Hematopoietic multipotent progenitor cell treated with erythropoietin and hydrocortisone succinate and interleukin-3 and kit ligand, for 4 days (in vitro differentiated cells): ENCODE results near the gene CGB5.
"Not testable (repeated sequence)": the region's sequence is repeated elsewhere in the genome, so short reads cannot be mapped to it uniquely, and the experiment has no call there.

Experiments used
- DNase-seq: peaks from one replicate; pipeline ENCODE4 v3.0.0-alpha.2; 2015

The CGB5 gene

DNA sequence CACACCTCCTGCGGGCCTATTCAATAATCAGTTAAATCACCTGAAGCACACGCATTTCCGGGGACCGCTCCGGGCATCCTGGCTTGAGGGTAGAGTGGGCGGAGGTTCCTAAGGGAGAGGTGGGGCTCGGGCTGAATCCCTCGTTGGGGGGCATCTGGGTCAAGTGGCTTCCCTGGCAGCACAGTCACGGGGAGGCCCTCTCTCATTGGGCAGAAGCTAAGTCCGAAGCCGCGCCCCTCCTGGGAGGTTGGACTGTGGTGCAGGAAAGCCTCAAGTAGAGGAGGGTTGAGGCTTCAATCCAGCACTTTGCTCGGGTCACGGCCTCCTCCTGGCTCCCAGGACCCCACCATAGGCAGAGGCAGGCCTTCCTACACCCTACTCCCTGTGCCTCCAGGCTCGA, at the start of gene CGB5:
CGB5 (plus strand) TSS at position 301 of the 400 bp plus-strand sequence. CDS start 362 bp downstream, outside the sequence.
- not testable (repeated sequence) for DNase-seq

DNA sequence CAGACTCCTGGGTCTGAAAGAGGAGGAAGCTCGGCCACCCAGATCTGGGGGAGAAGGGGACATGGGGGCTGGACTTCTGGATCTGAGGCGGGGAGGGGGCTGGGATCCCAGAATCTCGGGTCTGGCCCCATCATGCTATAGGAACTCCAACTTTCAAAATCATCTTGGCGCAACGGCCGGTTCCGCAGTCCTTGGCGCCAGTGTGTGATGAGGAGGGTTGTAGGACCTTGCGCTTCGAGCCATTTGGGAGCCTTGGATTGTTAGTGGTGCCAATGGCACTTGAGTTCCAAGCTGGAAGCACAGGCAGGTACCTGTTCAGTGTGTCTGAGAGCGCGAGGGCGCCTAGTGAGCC, 49.6 kb upstream of the CGB5 start:
- no peak for DNase-seq

DNA sequence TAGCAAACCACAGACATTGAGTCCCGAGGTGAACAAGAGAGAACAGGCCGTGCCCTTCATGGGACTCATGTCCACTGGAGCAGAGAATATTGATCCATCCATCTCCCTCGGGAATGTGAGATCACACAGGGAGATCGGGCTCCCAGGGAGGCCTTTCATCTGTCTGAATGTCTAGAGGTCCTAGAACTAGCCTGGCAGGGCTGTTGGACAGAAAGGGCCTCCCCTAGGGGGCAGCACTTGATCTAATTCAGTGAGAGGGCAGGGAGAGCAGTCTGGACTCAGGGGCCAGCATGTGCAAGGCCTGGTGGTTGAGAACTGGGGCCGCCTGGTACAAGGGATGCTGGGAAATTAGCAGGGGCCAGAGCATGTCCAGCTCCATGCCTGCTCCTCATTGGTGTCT, 45.7 kb upstream of the CGB5 start:
- peak; percentile 84 for DNase-seq

DNA sequence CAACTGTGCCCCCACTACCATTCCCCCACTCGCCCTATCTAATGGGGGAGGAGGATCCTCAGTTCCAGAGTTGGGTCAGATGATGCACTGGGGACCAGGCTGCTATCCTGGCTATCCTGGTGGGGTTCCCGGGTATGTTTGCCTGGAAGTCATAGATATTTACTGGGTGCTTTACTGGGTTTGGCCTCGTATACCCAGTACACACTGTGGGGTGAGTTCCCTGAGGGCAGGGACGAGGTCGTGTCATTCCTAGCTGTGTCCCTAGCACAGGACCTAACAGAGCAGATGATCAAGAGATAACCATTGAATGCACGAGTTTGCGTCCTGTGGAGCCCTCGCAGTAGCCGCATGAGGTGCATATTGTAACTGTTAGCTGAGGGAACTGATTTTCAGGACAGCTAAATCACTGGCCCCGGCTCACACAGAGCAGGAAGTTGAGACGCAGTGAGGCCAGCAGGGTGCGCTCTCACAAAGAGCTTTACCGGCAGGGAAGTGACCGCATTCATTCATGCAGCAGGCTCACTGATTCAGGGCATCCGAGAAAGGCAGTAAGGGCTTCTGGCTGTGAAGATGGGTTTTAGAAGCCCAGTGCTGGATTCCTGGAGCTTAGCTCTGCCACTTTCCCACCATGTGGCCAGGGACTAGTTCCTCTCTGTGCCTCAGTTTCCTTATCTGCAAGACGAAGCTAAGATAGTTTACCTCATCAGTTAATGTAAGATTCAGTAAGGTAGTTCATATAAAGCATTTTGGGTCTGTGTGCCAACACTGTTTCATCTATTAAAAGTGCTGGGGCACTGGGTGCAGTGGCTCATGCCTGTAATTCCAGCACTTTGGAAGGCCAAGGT, 43.9 kb upstream of the CGB5 start:
- DNase-seq, result peak; percentile 87

DNA sequence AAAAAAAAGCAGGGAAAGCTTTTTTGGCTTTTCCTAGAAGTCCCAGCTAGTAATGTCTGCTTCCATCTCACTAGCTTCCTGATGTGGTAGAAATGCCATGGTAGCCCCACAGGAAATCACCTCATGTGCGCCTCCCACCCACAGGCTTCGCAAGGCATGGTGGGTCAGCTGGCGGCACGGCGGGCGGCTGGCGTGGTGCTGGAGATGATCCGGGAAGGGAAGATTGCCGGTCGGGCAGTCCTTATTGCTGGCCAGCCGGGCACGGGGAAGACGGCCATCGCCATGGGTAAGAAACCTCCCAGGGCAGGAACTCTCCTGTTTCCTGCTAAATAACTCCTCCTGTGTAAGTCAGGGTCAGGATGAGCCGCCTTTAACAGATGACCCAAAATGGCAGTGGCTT, 39.5 kb upstream of the CGB5 start:
- DNase-seq, result no peak

DNA sequence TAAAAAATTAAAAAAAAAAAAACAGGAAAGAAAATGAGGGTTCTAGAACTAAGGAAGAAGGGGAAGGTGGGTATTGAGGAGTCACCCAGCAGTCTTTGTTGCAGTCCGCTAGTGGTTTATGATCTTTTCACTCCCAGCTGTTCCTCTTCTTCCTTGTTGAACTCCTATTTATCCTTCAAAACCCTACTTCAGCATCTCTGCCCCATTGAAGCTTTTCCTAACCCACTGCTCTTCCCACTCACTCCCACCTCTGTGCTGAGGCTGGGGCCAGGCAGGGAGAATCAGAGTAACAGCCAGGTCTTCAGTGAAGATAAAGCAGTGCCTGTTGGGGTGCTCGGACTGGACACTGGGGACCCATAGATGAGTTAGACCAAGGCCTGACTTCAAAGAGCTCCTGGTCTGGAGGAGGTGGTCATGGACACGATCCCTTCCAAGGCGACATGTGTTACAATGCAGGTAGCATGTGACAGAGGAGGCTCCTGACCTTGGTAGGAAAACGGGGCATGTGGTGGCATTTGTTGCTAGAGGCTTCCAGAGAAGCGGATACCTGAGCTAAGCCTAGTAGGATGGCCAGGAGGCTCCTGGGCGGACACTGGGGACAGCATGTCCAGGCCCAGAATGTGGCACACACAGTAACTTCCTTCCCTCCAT, 38.6 kb upstream of the CGB5 start:
- DNase-seq, result no peak

DNA sequence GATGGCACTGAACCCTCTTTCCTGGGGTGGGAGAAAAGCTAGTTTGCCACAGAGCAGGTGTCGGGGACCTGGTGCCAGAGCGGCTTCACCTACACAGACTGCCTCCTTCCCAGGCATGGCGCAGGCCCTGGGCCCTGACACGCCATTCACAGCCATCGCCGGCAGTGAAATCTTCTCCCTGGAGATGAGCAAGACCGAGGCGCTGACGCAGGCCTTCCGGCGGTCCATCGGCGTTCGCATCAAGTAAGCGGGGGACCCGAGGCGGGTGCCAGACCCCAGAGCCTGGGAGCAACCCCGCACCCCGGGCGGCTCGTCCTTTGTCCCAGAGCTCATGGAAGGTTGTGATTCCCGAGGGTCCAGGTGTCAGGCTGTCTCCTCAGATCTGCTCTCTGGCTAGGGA, 36.7 kb upstream of the CGB5 start:
- no peak for DNase-seq

DNA sequence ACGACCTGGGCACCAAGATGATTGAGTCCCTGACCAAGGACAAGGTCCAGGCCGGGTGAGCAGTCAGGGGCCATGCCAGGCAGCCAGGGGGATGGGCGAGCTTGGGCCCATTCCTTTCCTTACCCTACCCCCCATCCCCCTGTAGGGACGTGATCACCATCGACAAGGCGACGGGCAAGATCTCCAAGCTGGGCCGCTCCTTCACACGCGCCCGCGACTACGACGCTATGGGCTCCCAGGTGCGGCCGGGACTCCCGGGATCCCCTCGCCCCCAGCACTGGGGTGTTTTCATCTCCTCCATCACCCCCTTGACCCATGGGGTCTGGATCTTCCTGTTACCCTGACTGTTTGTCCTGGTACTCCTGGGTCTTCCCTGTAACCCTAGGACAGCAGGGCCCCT, 33.8 kb upstream of the CGB5 start:
- DNase-seq, result no peak

DNA sequence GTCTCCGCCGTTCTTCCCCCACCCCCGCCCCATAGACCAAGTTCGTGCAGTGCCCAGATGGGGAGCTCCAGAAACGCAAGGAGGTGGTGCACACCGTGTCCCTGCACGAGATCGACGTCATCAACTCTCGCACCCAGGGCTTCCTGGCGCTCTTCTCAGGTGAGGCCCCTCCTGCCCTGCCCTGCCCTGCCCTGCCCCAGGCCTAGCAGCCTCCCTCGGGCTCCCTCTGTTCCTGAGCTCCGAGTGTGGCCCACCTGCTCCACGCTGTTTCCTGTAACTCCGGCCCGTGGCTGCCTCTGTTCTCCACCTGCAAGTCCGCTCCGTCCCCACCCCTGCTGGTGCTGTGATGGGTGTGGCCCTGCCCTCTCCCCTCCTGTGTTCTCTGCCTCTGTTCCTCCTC, 33.2 kb upstream of the CGB5 start:
- no peak for DNase-seq

DNA sequence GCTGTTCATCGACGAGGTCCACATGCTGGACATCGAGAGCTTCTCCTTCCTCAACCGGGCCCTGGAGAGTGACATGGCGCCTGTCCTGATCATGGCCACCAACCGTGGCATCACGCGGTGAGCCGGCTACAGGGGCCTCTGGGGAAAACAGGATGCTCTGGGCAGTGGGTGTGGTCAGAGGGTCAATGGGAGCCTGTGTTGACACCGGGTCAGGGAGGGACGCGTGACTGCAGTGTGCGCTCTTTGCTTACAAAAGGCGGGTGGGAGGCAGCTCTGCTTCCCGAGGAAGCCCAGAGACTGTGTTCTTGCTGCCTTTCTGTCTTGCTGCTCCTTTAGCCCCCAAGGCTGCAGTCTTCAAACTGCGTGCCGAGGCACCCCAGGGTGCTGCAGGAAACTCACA, 32.5 kb upstream of the CGB5 start:
- DNase-seq, result no peak

DNA sequence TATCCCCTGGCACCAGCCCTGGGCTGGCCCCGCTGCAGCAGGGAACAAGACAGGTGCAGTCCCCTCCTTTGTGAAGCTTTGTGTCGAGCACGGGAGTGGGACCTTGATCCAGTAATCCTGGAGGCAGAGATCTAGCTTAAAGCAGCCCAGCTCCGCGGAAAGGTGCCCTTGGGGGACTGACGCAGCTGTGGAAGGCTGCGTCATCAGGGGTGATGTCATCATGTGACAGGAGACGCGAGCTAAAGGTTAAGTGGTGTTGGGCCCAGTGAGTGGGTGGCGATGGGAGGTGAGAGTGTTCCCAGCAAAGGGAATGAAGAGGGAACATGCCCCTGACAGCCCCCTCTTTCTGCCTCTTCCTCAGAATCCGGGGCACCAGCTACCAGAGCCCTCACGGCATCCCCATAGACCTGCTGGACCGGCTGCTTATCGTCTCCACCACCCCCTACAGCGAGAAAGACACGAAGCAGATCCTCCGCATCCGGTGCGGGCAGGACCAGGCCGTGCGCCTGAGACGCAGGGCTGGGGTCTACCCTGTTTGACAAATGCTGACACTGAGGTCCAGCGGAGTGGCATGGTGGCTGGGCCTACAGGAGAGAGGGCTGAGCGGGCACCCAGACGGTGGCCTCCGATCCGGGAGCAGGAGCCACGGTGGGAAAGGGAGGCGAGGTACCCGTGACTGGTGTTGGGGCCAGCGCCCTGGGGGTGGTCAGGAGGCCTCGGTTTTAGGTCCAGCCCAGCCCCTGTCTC, 29.4 kb upstream of the CGB5 start:
- DNase-seq, result no peak

DNA sequence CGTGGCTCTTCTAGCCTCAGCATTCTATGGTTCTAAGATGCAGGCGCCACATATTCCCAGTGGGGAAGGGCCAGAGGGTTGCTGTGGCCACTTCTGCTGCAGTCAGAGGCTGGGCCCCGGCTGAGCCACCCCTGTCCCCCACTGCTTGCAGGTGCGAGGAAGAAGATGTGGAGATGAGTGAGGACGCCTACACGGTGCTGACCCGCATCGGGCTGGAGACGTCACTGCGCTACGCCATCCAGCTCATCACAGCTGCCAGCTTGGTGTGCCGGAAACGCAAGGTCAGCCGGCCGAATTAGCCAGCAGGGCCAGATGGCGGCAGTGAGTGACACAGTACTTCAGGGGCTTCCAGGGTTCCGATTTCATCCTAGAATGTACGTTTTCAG, 28.8 kb upstream of the CGB5 start:
- DNase-seq, result no peak

DNA sequence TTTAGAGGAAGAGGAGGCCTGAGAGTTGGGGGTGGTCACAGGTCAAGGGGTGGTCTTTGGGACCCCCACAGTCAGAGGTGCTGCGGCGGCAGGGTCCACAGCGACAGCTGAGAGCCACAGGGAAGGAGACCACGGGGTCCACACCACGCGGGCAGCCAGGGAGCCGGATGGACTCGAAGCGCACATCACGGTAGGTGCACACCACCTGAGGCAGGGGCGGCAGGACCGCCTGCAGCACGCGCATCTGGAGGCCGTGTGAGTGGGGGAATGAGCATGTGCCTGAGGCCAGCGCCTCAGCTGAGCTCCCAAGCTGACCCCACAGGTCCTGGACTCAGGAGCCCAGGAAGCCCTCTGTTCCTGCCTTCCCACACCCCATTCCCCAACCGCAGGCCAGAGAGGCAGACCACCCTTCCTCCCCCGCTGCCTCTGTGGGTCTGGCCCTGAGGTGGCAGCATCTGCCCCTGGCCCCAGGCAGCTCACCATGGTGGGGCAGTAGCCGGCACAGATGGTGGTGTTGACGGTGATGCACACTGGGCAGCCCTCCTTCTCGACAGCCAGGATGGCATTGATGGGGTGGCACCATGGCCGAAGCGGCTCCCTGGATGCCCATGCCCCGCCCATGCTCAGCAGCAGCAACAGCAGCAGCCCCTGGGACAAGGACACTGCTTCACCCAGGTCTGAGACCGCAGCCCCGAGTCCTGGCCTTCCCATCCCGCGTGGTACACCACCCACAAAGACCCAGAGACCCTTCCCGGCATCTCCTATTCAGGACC, 27.4 kb upstream of the CGB5 start:
- DNase-seq, result no peak

DNA sequence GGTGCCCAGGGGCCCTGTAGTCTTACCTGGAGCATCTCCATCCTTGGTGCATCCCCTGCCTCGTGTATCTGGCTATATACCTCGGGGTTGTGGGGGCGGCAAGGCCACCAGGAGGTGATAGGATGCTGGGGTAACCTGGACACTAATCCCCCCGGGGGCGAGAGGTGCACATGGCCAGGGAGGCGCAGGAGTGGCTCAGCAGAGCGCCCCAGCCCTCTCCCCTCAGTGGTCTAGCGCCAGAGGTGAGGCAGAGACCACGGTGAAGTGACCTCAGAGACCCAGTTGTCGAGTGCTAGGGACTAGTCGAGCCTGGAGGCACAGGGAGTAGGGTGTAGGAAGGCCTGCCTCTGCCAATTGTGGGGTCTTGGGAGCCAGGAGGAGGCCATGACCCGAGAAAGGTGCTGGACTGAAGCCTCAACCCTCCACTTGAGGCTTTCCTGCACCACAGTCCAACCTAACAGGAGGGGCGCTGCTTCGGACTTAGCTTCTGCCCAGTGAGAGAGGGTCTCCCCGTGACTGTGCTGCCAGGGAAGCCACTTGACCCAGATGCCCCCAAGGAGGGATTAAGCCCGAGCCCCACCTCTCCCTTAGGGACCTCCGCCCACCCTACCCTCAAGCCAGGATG, 26.5 kb upstream of the CGB5 start, which contains the start of gene LHB:
LHB (minus strand) TSS at position 51 of the 625 bp plus-strand sequence; CDS start at position 41, 10 bp downstream.
- no peak for DNase-seq

DNA sequence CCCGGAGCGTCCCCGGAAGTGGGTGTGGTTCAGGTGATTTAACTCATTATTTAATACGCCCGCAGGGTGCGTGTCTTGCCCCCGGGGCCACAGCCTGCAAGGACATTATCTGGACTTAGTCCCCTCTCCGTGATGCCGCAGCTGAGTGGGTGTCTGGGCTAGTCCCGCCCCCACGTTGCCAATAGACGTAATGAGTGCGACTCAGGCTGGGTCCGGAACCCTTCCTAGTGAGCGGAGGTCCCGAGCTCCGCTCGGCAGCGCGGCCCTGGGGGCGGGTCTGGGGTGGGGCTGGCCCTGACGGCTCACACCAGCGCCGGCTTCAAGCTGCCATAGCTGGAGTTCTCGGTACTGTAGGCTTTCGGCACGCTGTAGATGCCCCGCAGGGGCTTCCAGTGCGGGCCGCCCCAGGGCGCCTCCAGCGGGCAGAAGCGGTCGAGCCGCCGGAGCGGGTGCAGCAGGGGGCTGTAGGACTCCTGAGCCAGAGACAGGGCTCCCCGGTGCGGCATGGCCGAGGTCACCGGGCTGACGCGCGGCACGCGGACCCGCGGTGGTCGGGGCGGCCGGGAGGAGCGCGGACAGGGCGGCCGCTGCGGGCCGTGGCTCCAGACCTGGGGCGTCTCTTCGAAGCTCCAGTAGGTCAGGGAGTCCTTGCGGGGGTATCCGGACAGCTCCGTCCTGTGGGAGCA, 25.8 kb upstream of the CGB5 start:
- DNase-seq, result peak; percentile 86

DNA sequence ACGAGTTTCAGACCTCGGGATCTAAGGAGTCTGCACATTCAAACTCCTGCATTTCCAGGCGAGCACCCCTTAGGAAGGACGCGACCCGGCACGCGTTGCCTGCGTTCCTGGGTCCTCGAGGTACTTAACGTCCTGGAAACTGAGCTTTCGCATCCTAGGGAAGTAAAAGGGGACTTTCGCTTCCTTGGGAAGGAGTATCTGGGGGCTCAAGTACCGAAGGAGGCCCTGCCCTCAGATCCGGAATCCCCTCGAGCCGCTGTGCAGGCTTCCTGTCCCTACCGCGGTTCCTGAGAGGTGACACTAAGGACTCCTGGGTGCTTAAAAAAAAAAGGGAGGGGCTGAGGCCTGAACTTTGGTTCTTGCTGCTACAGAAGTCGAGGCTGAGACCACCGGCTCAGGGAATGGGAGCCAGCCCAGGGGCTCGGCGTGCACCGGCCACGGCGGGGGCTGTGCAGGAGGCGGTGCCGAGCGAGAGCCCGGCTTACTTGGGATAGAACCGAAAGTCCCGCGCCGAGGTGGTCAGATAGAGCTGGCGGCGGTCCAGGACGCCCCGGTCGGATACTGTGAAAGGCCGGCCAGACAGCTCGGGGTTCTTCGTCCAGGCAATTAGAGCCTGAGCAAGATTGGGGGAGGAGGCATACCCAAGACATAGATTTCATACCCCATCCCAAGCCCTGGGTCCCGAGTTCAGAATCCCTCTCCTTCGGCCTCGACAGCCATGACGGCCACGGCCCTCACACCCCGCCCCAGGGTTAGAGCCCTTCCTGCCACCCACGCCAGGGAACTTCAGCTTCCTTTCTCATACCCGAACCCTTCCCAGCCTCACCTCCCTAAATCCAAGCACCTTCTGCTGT, 25.0 kb upstream of the CGB5 start:
- DNase-seq, result peak; percentile 46

DNA sequence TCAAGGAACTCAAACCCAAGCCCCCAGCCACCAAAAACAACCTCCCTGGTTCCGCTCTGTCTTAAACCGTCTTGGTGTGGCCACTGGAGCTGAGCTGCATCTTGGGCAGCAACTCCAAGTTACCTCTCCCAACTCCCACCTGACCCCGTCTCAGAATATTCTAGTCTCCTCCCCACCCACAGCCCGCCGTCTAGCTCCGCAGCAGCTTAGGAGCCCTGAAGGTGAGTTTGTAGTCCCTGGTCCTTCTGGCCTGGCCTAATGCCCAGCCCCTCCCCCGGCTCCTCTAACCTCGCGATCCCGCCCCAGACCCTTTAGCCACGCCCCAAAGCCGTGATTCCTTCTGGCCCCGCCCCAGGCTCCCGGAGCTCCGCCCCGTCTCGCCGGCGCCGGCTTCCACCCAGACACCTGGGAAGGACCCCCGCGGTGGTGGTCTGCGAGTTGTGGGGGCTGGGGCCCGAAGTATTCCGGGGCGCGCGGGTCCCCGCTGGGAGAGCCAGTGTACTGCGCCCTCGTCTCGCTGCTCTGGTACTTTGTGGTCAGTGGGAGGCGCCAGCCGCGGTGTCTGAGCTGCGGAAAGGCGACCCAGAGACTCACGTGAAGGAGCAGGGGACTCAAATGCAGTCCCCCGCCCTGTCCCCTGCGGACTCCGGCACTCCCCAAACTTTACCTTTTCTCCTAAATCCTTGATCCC, 24.3 kb upstream of the CGB5 start:
- peak; percentile 64 for DNase-seq

DNA sequence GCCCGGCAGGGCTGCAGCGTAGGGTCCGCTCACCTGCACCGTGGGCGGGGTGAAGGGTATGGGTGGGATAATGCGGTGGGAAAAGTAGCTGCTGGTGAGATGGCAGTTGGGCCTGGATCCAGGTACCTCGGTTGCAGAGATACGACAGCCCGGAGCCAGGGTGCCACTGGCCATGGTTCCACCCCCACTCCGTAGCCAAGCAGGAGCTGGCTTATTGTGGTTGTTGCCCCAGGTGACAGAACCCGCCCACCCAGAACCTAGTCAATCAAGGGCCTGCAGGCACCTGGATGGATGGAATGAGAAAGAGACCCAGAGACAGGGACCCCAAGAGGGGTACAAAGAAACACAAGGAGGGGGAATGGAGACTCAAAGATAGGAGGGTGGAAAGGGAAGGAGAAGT, 23.3 kb upstream of the CGB5 start:
- no peak for DNase-seq

DNA sequence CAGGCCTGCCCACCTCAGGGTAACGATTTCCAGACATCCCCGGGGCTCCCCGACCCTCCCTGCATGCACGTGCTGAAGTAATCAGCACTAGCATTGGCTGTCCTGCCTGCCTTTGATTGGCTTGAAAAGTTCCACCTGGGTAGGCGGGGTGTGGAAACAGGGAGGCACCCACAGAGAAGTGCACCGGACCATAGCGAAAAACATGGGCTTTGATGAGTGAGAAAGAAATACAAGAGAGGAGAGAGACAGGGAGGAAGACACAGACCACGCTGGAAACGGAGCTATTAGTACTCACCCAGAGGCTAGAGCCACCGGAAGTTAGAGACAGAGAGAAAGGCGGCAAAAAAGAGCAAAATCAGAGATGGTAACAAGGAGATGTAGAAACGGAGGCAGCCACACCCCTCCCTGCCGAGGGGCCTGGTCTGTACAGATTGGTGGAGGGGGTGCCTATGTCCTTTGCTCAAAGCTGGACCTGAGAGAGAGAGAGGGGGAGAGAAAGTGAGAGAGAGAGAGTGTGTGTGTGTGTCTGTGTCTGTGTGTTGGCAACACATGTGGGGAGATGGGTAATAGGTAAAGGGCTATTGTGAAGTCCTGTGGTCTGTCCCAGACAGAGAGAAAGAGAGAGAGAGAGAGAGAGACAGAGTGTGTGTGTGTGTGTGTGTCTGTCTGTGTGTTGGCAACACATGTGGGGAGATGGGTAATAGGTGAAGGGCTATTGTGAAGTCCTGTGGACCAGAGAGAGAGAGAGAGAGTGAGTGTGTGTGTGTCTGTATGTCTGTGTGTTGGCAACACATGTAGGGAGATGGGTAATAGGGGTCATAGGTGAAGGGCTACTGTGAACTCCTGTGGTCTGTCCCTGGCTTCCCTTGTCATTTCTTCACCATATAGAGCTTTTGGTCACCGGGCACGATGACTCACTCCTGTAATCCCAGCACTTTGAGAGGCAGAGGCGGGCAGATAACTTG, 22.4 kb upstream of the CGB5 start:
- peak; percentile 18 for DNase-seq
